ENCODE data around the gene ST6GALNAC4. TPM values are rescaled to one million over a fixed set of nuclear protein-coding genes. Genes with fewer than 3 reads are reported as not detected.

ST6GALNAC4 gene
- total and polyA plus RNA-seq, 2 donors (not counting 1 experiment from before 2014, with no cell fraction given) = 80.5 to 199 TPM

DNA sequence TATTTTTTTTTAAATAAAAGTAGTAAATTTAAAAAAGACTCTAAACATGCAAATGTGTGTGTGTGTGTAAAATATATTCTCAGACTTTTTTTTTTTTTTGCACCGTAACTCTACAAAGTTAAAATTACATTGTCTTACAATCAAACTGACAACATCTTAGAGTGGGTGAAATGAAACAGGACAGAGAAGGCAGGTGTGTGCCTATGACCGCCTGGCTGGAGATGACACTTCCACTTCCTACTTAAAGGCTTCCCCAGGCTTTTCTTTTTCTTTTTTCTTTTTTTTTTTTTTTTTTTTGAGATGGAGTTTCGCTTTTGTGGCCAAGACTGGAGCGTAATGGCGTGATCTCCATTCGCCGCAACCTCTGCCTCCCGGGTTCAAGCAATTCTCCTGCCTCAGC is 36.7 kb downstream of the ST6GALNAC4 start:
- Mint-ChIP-seq H3K4me1 (peaks cover 36% of the 10 kb centered on the region), H3K4me3 (peak overlapping the region; percentile 11), H3K27me3 (no peaks in the 10 kb centered on the region), H3K27ac (no peak overlapping the region), H3K9me3 (ENCODE audit: insufficient read depth) (no peaks in the 10 kb centered on the region)
- no peak for TF ChIP-seq EZH2 (IDR thresholded peaks at IDR 0.05; ENCODE audit: borderline replicate concordance, insufficient read depth, low read depth, low read length, poor library complexity, severe bottlenecking)
- no peak for TF ChIP-seq CTCF (IDR thresholded peaks at IDR 0.05)
- Histone ChIP-seq H3K27me3 (replicated peaks in 1 of 4; ENCODE audit: control extremely low read depth in 1 of 4, control insufficient read depth in 3 of 4, insufficient read depth in 4 of 4, low read length in 3 of 4) (peaks cover 0 to 12% (median 3%) of the 10 kb centered on the region in 4 experiments), H3K79me2 (ENCODE audit: control insufficient read depth, insufficient read depth, low read length) (peaks cover 4% of the 10 kb centered on the region), H3K4me1 (ENCODE audit: control insufficient read depth in 2 of 2, insufficient read depth in 2 of 2, low read length in 2 of 2) (peaks cover 21 to 38% of the 10 kb centered on the region in 2 donors), H2AFZ (ENCODE audit: insufficient read depth, low read depth, low read length, poor library complexity, severe bottlenecking) (no peak overlapping the region), H3K27ac (ENCODE audit: low read length in 2 of 2) (no peak overlapping the region), H3K9ac (ENCODE audit: low read length) (no peak overlapping the region), H3K9me3 (ENCODE audit: control extremely low read depth in 1 of 3, control insufficient read depth in 2 of 3, insufficient read depth in 1 of 3, low read length in 2 of 3) (no peaks in the 10 kb centered on the region), H3K4me3 (ENCODE audit: control extremely low read depth in 1 of 5, extremely low read depth in 1 of 5, insufficient read depth in 1 of 5, low read depth in 2 of 5, low read length in 4 of 5) (no peak overlapping the region), H3K4me2 (replicated peaks; ENCODE audit: low read depth, low read length, poor library complexity, severe bottlenecking) (peak overlapping the region; percentile 22), H3K36me3 (replicated peaks in 1 of 2; ENCODE audit: control extremely low read depth in 1 of 2, control insufficient read depth in 1 of 2, extremely low read depth in 1 of 2, insufficient read depth in 2 of 2, low read length in 1 of 2) (peaks cover 0 to 4% of the 10 kb centered on the region in 2 experiments), H4K20me1 (ENCODE audit: control insufficient read depth, insufficient read depth, low read length, poor library complexity, severe bottlenecking) (no peaks in the 10 kb centered on the region)
- ChIA-PET CTCF (interaction anchor here (0.7 to 7.8 kb wide), 2 partner anchors 41 to 109 kb away, joined by 3 to 34 read pairs; no protein-coding TSS in a partner anchor), POLR2A (interaction anchor here (0.7 kb wide), 2 partner anchors 63 to 483 kb away, joined by 6 read pairs; partner anchors contain the start of gene SLC2A8)
- WGBS (ENCODE audit: insufficient coverage) = no CpG with 5 or more reads among the region's 8 CpGs
- ATAC-seq (ENCODE audit: low read depth) (peak; percentile 57), DNase-seq (peak; percentile 62)
- intact Hi-C loops (cut with micrococcal nuclease) = no loop called here

DNA sequence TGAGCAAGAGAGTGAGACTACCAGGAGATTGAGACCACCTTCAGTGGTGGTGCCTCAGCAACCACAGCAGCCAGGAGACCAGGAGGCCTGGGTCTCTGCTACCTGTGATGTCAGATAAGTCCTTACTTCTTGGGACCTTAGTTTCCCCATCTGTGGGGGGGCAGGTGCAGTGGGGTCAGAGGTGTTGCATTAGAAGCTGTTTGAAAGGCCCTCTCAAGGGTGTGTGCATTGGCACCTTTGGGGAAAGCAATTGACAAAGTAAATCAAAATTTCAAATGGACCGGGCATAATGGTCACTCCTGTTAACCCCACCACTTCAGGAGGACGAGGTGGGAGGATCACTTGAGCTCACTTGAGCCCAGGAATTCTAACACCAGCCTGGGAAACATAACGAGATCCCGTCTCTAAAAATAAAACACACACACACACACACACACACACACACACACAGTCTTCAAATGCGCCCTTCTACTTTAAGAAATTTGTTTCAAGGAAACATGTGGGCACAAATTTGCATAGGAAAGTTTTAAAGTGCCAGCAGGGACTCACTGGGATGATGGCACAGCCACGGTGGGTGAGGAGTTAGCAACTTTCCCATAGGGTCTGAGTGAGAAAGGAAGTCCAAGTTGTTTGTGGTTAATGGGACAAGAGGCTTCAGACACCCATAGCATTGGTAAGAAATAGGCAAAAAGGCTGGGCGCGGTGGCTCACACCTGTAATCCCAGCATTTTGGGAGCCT is 38.0 kb downstream of the ST6GALNAC4 start:
- peak overlapping the region; percentile 17 for H3K4me2 ChIP-seq (replicated peaks; ENCODE audit: low read depth, low read length, poor library complexity, severe bottlenecking)

More for the DNA sequence above, 38.0 kb downstream of the ST6GALNAC4 start:
- TF ChIP-seq EZH2 (IDR thresholded peaks at IDR 0.05; ENCODE audit: borderline replicate concordance, insufficient read depth, low read depth, low read length, poor library complexity, severe bottlenecking) = no peak
- no peak for TF ChIP-seq CTCF (IDR thresholded peaks at IDR 0.05)
- DNase-seq (peak; percentile 38), ATAC-seq (ENCODE audit: low read depth) (no peak)
- no peak overlapping the region for H3K27ac ChIP-seq (ENCODE audit: low read length in 2 of 2)
- POLR2A ChIA-PET = interaction anchor here (0.7 kb wide), 2 partner anchors 366 to 1198 kb away, joined by 3 to 11 read pairs; no protein-coding TSS in a partner anchor
- no peaks in the 10 kb centered on the region for H4K20me1 ChIP-seq (ENCODE audit: control insufficient read depth, insufficient read depth, low read length, poor library complexity, severe bottlenecking)
- H3K4me3 ChIP-seq (ENCODE audit: control extremely low read depth in 1 of 5, extremely low read depth in 1 of 5, insufficient read depth in 1 of 5, low read depth in 2 of 5, low read length in 4 of 5) = no peak overlapping the region
- H3K36me3 ChIP-seq (replicated peaks in 1 of 2; ENCODE audit: control extremely low read depth in 1 of 2, control insufficient read depth in 1 of 2, extremely low read depth in 1 of 2, insufficient read depth in 2 of 2, low read length in 1 of 2) = no peaks in the 10 kb centered on the region
- peak overlapping the region; percentile 32 for H3K27ac Mint-ChIP-seq
- H3K9me3 Mint-ChIP-seq (ENCODE audit: insufficient read depth) = no peaks in the 10 kb centered on the region
- peaks cover 0 to 12% (median 3%) of the 10 kb centered on the region in 4 experiments for H3K27me3 ChIP-seq (replicated peaks in 1 of 4; ENCODE audit: control extremely low read depth in 1 of 4, control insufficient read depth in 3 of 4, insufficient read depth in 4 of 4, low read length in 3 of 4)
- WGBS (ENCODE audit: insufficient coverage) = 70% methylated on average over 5 of the region's 8 CpGs
- CTCF ChIA-PET = interaction anchor here (0.5 to 7.8 kb wide), 4 partner anchors 9 to 144 kb away, joined by 3 to 34 read pairs (median 3); partner anchors contain the start of gene TOR2A
- no peaks in the 10 kb centered on the region for H3K27me3 Mint-ChIP-seq
- intact Hi-C loops (cut with micrococcal nuclease) = no loop called here
- no peaks in the 10 kb centered on the region for H3K9me3 ChIP-seq (ENCODE audit: control extremely low read depth in 1 of 3, control insufficient read depth in 2 of 3, insufficient read depth in 1 of 3, low read length in 2 of 3)
- H3K4me1 Mint-ChIP-seq = peaks cover 26% of the 10 kb centered on the region
- peak overlapping the region; percentile 29 for H3K4me3 Mint-ChIP-seq
- H3K79me2 ChIP-seq (ENCODE audit: control insufficient read depth, insufficient read depth, low read length) = peaks cover 4% of the 10 kb centered on the region
- H3K9ac ChIP-seq (ENCODE audit: low read length) = no peak overlapping the region
- H3K4me1 ChIP-seq (ENCODE audit: control insufficient read depth in 2 of 2, insufficient read depth in 2 of 2, low read length in 2 of 2) = peaks cover 21 to 36% of the 10 kb centered on the region in 2 donors
- no peak overlapping the region for H2AFZ ChIP-seq (ENCODE audit: insufficient read depth, low read depth, low read length, poor library complexity, severe bottlenecking)

Data from B cell (primary cell).